ENCODE measurements around the gene LYPLA2.
"Not testable (repeated sequence)": the region's sequence is repeated elsewhere in the genome, so short reads cannot be mapped to it uniquely, and the experiment has no call there.

Gene LYPLA2

GRCh38 chr1:23779826-23780371 lies 11.0 kb upstream of the LYPLA2 start:
- peak; percentile 79 for DNase-seq (ENCODE audit: low spot score)

GRCh38 chr1:23783141-23783540 lies 7.8 kb upstream of the LYPLA2 start:
- DNase-seq (ENCODE audit: low spot score), result not testable (repeated sequence)

- no peak for DNase-seq (ENCODE audit: low spot score)
Measured at GRCh38 chr1:23784846-23785245, 6.1 kb upstream of the LYPLA2 start.

GRCh38 chr1:23787701-23788100 lies 3.2 kb upstream of the LYPLA2 start:
- no peak for DNase-seq (ENCODE audit: low spot score)

GRCh38 chr1:23788695-23789094 lies 2.2 kb upstream of the LYPLA2 start:
- no peak for DNase-seq (ENCODE audit: low spot score)

- DNase-seq (ENCODE audit: low spot score), result peak; percentile 40
Measured at GRCh38 chr1:23791516-23792047, 637 bp downstream of the LYPLA2 start.

- no peak for DNase-seq (ENCODE audit: low spot score)
Measured at GRCh38 chr1:23792151-23792945, 1.4 kb downstream of the LYPLA2 start.

GRCh38 chr1:23793018-23793781 lies 2.3 kb downstream of the LYPLA2 start:
- DNase-seq (ENCODE audit: low spot score), result no peak

GRCh38 chr1:23793861-23794731 lies 3.2 kb downstream of the LYPLA2 start:
- DNase-seq (ENCODE audit: low spot score), result no peak

- DNase-seq (ENCODE audit: low spot score), result not testable (repeated sequence)
Measured at GRCh38 chr1:23794732-23795182, 3.8 kb downstream of the LYPLA2 start.

- DNase-seq (ENCODE audit: low spot score), result no peak
Measured at GRCh38 chr1:23795676-23796465, 4.9 kb downstream of the LYPLA2 start.

- DNase-seq (ENCODE audit: low spot score), result no peak
Measured at GRCh38 chr1:23796466-23797271, 5.7 kb downstream of the LYPLA2 start.

GRCh38 chr1:23797478-23798448 lies 6.8 kb downstream of the LYPLA2 start:
- no peak for DNase-seq (ENCODE audit: low spot score)

GRCh38 chr1:23798662-23799142 lies 7.8 kb downstream of the LYPLA2 start:
- DNase-seq (ENCODE audit: low spot score), result no peak

- no peak for DNase-seq (ENCODE audit: low spot score)
Measured at GRCh38 chr1:23799255-23799569, 8.3 kb downstream of the LYPLA2 start.

- peak; percentile 92 for DNase-seq (ENCODE audit: low spot score)
Measured at GRCh38 chr1:23799570-23800399, 8.8 kb downstream of the LYPLA2 start.

GRCh38 chr1:23800400-23801337 lies 9.7 kb downstream of the LYPLA2 start, which contains the start of gene GALE:
Gene GALE, minus strand, starts transcription at chr1:23800754. Its CDS starts 1,747 bp downstream, at chr1:23799007.
- DNase-seq (ENCODE audit: low spot score), result peak; percentile 94
